GM21367 (cell line): ENCODE data around the gene UBE2R2.
"Not testable (repeated sequence)": the region's sequence is repeated elsewhere in the genome, so short reads cannot be mapped to it uniquely, and the experiment has no call there.

Experiments
- ATAC-seq: cut with Tn5 transposase; IDR thresholded peaks from one replicate; pipeline ENCODE4 v1.9.1; 2021; ENCODE audit not compliant: unreplicated experiment

Gene UBE2R2

DNA sequence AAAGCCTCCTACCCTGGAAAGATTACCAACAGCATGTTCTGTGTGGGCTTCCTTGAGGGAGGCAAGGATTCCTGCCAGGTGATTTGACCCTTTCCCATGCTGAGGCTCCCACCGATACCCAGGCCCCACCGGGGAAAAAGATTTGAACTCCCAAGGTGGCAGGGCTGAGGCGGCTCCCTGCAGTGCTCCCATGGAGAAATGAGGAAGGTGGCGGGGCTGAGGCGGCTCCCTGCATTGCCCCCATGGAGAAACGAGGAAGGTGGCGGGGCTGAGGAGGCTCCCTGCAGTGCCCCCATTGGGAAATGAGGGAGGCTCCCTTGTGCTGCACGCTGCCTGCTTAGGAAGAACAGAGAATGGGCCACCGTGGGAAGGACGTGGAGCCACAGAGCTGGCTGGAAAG lies 18.4 kb upstream of the UBE2R2 start:
- ATAC-seq = no peak

DNA sequence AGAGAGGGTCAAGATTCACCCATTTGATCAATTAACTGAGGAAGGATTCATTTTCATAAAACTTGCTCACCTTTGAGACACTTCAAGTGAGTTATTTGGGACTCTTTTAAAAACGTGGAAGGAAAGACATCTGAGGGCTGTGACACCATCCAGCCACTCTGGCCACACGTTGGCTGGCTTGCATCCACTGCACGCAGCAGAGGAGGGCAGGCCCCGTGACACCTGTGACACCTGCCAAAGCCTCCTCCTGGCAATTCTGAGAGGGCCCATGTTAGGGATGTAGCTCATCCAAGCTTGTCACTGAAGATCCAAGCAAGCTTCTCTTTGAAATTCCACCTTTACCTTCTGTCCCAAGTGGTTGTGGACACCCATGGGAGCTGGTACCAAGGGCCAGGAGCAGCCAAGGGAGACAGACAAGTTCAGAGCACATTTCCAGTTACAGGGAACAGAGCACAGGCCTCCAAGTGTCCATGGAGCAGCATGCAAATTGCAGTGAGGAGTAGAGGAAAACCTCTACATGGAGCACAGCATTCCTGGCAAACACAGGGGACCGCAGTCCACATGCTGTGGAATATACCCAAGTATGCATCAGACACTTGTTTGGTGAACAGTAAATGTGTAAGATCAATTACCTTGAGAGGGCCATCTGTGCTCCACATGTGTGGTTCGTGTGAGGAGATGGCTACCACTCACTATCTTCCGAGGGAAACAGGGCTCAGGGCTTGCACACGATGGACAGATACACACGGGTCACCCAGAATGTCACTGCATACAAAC lies 16.8 kb upstream of the UBE2R2 start:
- no peak for ATAC-seq

DNA sequence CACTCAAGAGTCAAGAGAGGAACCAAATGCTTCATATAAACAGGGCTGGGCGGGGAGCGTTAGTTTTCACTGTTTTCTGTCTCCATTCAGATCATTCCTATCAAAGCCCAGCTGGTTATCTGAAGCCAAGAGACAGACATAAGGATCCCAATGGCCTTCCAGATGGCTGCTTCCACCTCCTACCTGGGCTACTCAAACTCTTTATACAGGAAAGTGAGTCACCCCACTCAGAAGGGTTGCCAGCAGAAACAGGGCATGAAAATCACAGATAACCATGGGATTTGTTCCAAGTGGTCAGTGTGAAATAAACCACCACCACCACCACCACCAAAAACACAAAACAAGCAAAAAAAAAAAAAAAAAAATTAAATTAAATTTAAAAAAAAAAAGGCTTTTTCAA lies 16.1 kb upstream of the UBE2R2 start:
- no peak for ATAC-seq

DNA sequence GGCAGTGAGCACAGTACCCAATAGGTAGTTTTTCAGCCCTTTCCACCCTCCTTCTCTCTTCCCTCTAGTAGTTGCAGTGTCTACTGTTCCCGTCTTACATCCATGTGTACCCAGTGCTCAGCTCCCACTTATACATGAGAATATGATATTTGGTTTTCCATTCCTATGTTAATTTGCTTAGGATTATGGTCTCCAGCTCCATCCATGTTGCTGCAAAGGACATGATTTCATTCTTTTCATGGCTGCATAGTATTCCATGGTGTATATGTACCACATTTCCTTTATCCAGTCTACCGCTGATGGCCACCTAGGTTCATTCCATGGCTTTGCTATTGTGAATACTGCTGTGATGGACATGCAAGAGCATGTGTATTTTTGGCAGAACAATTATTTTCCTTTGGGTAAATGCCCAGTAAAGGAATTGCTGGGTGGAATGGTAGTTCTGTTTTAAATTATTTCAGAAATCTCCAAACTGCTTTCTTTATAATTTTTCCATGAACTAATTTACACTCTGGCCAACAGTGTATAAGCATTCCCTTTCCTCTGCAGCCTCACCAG lies 14.9 kb upstream of the UBE2R2 start:
- not testable (repeated sequence) for ATAC-seq

DNA sequence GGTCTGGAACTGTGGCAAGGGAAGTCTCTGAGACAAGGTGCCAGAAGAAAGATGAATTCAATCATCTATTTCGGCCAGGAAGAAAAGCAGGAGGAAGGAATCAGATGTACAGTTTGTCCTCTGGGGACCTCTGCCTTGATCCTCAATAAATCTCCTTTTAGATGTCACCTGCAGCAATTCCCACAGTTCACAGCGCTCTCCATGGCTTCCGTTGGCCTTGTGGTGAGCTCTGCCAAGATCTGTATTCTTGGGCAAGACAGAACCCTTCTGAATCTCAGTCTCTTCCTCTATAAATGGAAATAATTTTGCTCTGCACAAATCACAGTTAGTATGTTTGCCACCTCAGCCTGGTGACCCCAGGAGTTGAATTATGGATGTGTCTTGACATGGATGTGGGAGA lies 12.8 kb upstream of the UBE2R2 start:
- ATAC-seq = not testable (repeated sequence)

GRCh38 chr9:33807156-33807555 lies 9.8 kb upstream of the UBE2R2 start:
- ATAC-seq = not testable (repeated sequence)

GRCh38 chr9:33808979-33809322 lies 8.0 kb upstream of the UBE2R2 start:
- ATAC-seq = not testable (repeated sequence)

DNA sequence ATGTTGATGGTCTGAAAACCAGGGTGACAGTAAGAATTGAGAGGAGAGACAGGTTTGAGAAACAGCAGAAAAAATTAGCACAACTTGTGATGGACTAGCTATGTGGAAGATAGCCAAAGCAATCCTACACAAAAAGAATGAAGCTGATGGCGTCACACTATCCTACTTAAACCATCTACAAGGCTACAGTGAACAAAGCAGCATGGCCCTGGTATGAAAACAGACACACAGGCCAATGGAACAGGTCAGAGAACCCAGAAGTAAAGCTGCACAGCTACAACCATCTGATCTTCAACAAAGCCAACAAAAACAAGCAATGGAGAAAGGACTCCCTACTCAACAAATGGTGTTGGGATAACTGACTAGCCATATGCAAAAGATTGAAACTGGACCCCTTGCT lies 7.5 kb upstream of the UBE2R2 start:
- ATAC-seq = no peak

- no peak for ATAC-seq
Measured at GRCh38 chr9:33813712-33814641, 3.0 kb upstream of the UBE2R2 start.

DNA sequence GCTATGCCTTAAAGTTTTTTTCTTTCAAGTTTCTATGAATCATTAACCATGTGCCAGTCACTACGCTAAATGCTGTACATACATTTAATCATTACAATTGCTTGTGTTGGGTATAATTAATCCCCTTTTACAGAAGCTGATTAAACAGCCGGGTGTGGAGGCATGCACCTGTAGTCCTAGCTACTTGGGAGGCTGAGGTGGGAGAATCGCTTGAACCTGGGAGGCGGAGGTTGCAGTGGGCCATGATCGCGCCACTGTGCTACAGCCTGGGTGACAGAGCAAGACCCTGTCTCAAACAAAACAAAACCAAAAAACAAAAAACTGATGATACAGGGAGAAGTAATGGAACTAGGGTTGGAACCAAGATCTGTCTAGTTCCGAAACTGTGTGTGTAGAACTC lies 1.2 kb upstream of the UBE2R2 start:
- no peak for ATAC-seq

GRCh38 chr9:33817327-33818166 lies 587 bp downstream of the UBE2R2 start:
- peak; percentile 11 for ATAC-seq

DNA sequence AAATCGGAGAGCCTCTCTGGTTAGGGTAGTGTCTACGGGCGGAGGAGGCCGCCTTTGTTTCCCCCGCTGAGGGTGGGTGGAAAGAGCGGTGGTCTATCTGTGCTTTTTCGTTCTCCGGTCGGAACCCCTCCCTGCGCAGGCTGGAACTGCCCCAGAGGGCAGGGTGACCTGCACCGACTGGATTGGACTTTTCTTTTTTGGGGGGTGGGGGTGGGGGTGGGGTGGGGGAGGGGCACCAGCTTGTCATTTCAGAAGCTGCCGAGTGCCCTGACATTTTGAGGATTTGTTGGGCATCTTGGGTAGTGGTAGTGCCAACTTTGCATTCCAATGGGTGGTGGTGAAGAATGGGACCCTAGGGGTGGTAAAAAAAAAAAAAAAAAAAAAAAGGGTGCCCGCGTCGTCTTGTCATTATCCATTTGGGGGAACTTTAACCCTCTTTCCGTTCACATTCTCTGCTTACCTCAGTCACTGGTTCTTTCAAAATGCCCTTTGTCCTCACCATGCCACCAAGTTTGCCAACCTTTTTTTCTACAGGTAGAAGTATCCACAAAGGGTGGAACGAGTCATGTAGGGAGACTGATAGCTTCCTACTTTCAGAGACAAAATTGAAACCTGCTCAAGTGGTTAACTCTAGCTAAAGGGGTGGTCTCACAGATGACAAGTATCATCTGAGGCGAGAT lies 1.3 kb downstream of the UBE2R2 start:
- ATAC-seq = no peak

GRCh38 chr9:33818847-33819500 lies 2.0 kb downstream of the UBE2R2 start:
- ATAC-seq = no peak

DNA sequence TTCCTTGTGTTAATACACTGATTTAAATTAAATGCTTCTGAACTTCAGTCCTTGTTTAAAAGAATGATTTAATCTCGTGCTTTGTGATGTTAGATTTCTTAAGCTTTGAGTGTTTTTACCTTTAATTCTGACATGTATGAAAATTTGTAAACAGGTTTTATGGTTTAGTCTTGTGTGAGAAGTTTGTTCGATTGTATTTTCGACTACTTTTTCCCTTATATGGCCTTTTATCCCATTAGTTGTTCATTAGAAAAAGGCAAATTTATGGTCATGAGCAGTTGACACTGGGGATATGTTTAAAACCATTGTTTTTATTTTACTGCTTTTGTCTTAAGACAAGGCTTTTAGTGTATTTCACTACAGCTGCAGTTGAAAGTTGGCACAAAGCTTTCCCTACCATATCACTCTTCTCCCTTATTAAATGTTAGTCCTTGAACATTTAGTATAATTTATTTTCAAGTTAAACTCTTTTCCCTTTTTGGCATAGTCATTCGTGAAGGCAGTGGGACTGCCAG lies 3.3 kb downstream of the UBE2R2 start:
- ATAC-seq = no peak

DNA sequence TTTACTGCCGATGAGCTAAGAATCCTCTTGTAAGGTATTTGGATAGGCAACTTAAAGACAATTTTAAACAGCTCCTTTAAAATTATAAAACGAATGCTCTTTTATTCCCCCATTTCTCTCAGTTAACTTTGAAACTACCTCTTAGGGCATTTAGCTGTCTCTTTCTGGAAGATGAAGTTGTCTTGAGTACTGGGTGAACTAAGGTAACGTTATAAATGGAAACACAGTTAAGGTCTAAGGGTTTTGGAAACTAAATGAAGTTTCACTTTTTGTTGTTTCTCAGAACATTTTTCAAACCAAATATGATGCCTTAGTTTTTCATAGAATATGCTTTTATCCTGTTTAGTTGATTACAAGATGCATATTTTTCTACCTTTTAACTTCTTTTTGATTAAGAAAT lies 6.8 kb downstream of the UBE2R2 start:
- ATAC-seq = no peak

DNA sequence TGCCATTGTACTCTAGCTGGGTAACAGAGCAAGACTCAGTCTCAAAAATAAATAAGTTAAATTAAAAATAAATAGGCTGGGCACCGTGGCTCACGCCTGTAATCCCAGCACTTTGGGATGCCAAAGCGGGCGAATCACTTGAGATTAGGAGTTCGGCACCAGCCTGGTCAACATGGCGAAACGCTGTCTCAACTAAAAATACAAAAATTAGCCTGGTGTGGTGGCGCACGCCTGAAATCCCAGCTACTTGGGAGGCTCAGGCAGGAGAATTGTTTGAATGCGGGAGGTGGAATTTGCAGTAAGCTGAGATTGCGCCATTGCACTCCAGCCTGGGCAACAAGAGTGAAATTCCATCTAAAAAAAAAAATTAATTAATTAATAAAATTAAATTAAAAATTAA lies 10.3 kb downstream of the UBE2R2 start:
- ATAC-seq = not testable (repeated sequence)

GRCh38 chr9:33829641-33830230 lies 12.8 kb downstream of the UBE2R2 start:
- not testable (repeated sequence) for ATAC-seq

DNA sequence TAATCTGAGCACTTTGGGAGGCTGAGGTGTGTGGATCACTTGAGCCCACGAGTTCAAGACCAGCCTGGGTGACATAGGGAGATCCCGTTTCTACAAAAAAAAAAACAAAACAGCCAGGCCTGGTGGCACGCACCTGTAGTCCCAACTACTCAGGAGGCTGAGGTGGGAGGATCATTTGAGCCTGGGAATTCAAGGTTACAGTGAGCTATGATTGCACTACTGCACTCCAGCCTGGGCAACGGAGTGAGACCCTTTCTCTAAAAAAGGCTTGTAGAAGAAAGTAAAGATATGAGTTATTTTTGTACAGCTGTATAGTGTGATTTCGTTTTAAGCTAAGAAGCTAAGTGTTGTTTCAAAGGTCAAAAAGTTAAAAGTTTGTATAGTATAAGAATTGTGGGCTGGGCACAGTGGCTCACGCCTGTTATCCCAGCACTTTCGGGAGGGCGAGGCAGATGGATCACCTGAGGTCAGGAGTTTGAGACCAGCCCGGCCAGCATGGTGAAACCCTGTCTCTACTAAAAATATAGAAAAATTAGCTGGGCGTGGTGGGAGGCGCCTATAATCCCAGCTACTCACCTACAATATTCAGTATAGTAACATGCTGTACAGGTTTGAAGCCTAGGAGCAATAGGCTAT lies 18.8 kb downstream of the UBE2R2 start:
- no peak for ATAC-seq

GRCh38 chr9:33836261-33836660 lies 19.3 kb downstream of the UBE2R2 start:
- ATAC-seq = not testable (repeated sequence)
